RWPE2 (cell line): ENCODE results near the gene JHY.

Source experiments
- ATAC-seq: fragments of 200-7000 bp; cut with Tn5 transposase; 3 replicates; pipeline ENCODE4 v1.9.1; 2021; ENCODE audit warnings: low read depth
- DNase-seq: peaks from one replicate; pipeline ENCODE4 v3.0.0-alpha.2; 2020; ENCODE audit warnings: low spot score
- H3K27ac ChIP-seq: fragments of 450-650 bp; 2 replicates; pipeline ENCODE4 v1.5.1; 2017; ENCODE audit warnings: mild to moderate bottlenecking; ENCODE audit not compliant: poor library complexity, severe bottlenecking
- H3K27me3 ChIP-seq: fragments of 250-450 bp; sonication (Bioruptor Pico); 2 replicates; pipeline ENCODE4 v1.5.1; 2021; ENCODE audit warnings: mild to moderate bottlenecking, moderate library complexity; ENCODE audit not compliant: insufficient read depth, poor library complexity, severe bottlenecking
- H3K36me3 ChIP-seq: fragments of 250-450 bp; sonication (Bioruptor Pico); 2 replicates; pipeline ENCODE4 v1.5.1; 2020; ENCODE audit warnings: low read depth, mild to moderate bottlenecking, moderate library complexity
- H3K4me1 ChIP-seq: fragments of 250-450 bp; sonication (Bioruptor Pico); 2 replicates; pipeline ENCODE4 v1.5.1; 2021; ENCODE audit warnings: mild to moderate bottlenecking, moderate library complexity; ENCODE audit not compliant: insufficient read depth, poor library complexity, severe bottlenecking
- H3K4me3 ChIP-seq: fragments of 250-450 bp; sonication (Bioruptor Pico); 2 replicates; pipeline ENCODE4 v1.5.1; 2021; ENCODE audit warnings: mild to moderate bottlenecking, moderate library complexity; ENCODE audit not compliant: severe bottlenecking
- H3K9me3 ChIP-seq: fragments of 250-450 bp; sonication (Bioruptor Pico); 2 replicates; pipeline ENCODE4 v1.5.1; 2021; ENCODE audit warnings: mild to moderate bottlenecking, moderate library complexity; ENCODE audit not compliant: severe bottlenecking
- CTCF ChIP-seq: fragments of 450-650 bp; IDR thresholded peaks from one replicate; pipeline ENCODE4 v1.5.1; 2017; ENCODE audit warnings: mild to moderate bottlenecking, moderate library complexity; ENCODE audit not compliant: poor library complexity, severe bottlenecking

Gene JHY

DNA sequence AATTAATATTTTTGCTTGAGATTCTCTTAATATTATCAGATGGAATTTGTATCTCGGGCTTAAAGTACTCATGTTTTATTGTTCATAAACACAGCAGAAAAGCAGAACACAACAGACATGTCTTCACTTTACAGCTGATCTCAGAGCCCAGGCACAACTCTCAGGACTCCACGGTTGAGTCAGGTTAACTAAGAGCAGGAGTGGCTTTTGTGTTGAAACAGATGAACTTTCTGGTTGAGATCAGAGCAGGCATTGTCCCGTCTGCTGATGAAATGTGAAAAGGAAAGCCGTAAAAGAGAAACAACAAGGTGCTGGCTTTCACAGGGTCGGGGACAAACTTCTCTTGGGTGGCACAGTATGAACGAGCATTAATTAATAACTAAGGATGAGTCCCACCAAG, 49.0 kb downstream of the JHY start:
- Histone ChIP-seq H3K9me3 (no peaks in the 10 kb centered on the region), H3K4me3 (no peak overlapping the region), H3K36me3 (no peaks in the 10 kb centered on the region), H3K27ac (no peak overlapping the region), H3K4me1 (no peaks in the 10 kb centered on the region), H3K27me3 (peaks cover under 1% of the 10 kb centered on the region)
- TF ChIP-seq CTCF, result no peak
- DNase-seq (no peak), ATAC-seq (no peak)

DNA sequence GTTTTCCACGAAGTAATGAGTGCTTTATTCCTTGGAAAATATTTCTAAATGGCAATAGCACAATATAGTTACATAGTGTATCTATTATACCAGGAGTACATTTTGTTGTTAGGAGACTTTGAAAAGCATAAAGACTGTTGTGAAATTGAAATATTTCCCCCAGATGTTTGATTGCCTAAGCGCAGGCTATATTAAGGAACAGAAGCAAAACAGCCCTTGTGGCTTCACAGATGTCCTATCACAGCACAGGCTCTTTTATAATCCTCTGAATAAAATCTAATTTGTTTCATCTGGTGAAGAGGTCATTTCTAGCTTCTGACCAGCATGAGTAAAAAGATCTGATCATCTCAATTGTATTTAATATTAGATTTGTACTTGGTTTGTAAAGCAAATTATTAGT, 50.9 kb downstream of the JHY start:
- Histone ChIP-seq H3K36me3 (no peaks in the 10 kb centered on the region), H3K4me3 (no peak overlapping the region), H3K27me3 (peaks cover 4% of the 10 kb centered on the region), H3K9me3 (no peaks in the 10 kb centered on the region), H3K27ac (no peak overlapping the region), H3K4me1 (no peaks in the 10 kb centered on the region)
- DNase-seq (no peak), ATAC-seq (no peak)
- TF ChIP-seq CTCF, result no peak

DNA sequence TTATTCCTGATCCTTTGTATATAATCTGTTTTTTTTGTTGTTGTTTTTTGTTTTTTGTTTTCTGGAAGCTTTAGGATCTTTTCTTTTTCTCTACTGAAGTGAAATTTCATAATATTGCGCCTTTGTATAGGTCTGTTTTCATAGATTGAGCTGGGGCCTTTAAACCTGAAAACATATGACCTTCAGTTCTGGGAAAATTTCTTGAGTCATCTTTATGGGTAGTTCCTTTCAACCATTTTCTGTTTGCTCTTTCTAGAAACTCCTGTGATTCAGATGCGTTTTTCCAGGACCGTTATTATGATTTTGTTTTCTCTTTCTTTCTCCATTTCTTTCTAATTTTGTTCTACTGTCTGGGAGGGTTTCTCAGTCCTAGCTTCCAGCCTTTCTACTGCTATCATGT, 55.4 kb downstream of the JHY start:
- no peaks in the 10 kb centered on the region for H3K9me3 ChIP-seq
- H3K4me1 ChIP-seq, result no peaks in the 10 kb centered on the region
- no peaks in the 10 kb centered on the region for H3K36me3 ChIP-seq
- H3K27me3 ChIP-seq, result peaks cover 4% of the 10 kb centered on the region
- ATAC-seq, result no peak
- H3K27ac ChIP-seq, result no peak overlapping the region
- DNase-seq, result no peak
- no peak overlapping the region for H3K4me3 ChIP-seq
- no peak for TF ChIP-seq CTCF

DNA sequence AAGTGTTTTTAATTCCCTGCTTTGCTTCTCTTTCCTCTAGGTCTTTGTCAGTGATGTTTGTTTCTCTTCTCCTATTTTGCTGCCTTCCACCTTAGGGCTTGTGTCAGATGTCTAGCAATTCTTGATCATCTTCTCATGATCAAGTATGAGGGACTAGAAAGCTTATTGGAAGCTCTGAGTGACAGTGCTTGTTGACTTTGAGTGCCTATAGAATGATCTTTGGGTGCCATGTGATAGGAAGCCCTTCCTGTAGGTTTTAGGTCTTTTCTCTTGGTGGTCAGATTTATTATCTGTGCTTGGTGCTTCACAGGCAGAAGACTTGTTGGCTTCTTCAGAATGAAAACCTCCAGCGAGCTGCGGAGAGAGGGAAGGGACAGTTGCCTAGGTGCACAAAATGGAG, 56.0 kb downstream of the JHY start:
- Histone ChIP-seq H3K36me3 (no peaks in the 10 kb centered on the region), H3K4me3 (no peak overlapping the region), H3K27ac (no peak overlapping the region), H3K4me1 (no peaks in the 10 kb centered on the region), H3K9me3 (no peaks in the 10 kb centered on the region), H3K27me3 (peaks cover 4% of the 10 kb centered on the region)
- TF ChIP-seq CTCF, result no peak
- no peak for ATAC-seq
- no peak for DNase-seq

- no peak for TF ChIP-seq CTCF
- Histone ChIP-seq H3K27ac (no peak overlapping the region), H3K9me3 (no peaks in the 10 kb centered on the region), H3K4me3 (no peak overlapping the region), H3K4me1 (no peaks in the 10 kb centered on the region), H3K36me3 (no peaks in the 10 kb centered on the region), H3K27me3 (peaks cover 5% of the 10 kb centered on the region)
- DNase-seq (no peak), ATAC-seq (no peak)
These were observed 68.7 kb downstream of the JHY start for GRCh38 chr11:122951211-122951610.
